ES-I3 (cell line): Measurements from ENCODE around the gene GPR107.

Source experiments
- H3K36me3 ChIP-seq: 2 replicates; pipeline ENCODE4 v1.6.1; 2013; ENCODE audit warnings: mild to moderate bottlenecking, low read length, control low read depth, moderate library complexity; ENCODE audit not compliant: insufficient read depth
- H3K4me1 ChIP-seq: 2 replicates; pipeline ENCODE4 v1.6.1; 2013; ENCODE audit warnings: mild to moderate bottlenecking, control low read depth, low read length; ENCODE audit not compliant: insufficient read depth
- H3K9ac ChIP-seq: 2 replicates; pipeline ENCODE4 v1.6.1; 2013; ENCODE audit warnings: low read depth, mild to moderate bottlenecking, low read length, moderate library complexity
- H3K9me3 ChIP-seq: 2 replicates; pipeline ENCODE4 v1.6.1; 2013; ENCODE audit warnings: mild to moderate bottlenecking, low read length, moderate library complexity; ENCODE audit not compliant: control insufficient read depth, insufficient read depth

The GPR107 gene

DNA sequence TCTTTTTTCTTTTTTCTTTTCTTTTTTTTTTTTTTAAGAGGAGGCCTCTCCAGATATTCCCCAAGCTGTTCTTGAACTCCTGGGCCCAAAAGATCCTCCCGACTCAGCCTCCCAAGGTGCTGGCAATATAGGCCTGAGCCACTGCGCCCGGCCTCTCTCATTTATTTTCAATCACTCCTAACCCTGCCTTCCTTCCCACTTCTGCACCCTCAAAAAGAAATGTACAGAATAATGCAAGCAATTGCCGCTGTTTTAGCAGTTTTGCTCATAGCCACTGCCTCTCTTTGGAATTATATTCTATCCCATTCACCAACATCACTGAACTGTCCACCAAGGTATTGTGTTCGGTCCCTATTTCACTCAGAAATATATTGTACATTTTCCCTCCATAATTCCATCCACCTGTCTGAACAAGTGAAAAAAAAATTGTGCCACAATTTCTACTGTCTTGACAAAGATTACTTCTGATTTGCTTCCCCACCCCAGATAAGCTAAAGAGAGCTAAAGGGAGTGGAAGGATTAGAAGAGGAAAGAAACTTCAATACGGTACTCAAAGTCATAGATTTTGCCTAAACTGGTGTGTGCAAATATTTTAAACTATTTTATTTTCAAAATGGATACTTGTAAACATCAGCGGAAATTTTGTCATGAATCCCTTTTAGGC lies 12.6 kb upstream of the GPR107 start:
- H3K4me1 ChIP-seq, result 0 out of 2 replicates have a peak, but pooled peaks cover 7% of the 10 kb centered on the region
- H3K9me3 ChIP-seq, result no peaks in the 10 kb centered on the region
- H3K9ac ChIP-seq, result no peak overlapping the region; the same call in 1 of the 2 replicates
- H3K36me3 ChIP-seq, result no peaks in the 10 kb centered on the region

DNA sequence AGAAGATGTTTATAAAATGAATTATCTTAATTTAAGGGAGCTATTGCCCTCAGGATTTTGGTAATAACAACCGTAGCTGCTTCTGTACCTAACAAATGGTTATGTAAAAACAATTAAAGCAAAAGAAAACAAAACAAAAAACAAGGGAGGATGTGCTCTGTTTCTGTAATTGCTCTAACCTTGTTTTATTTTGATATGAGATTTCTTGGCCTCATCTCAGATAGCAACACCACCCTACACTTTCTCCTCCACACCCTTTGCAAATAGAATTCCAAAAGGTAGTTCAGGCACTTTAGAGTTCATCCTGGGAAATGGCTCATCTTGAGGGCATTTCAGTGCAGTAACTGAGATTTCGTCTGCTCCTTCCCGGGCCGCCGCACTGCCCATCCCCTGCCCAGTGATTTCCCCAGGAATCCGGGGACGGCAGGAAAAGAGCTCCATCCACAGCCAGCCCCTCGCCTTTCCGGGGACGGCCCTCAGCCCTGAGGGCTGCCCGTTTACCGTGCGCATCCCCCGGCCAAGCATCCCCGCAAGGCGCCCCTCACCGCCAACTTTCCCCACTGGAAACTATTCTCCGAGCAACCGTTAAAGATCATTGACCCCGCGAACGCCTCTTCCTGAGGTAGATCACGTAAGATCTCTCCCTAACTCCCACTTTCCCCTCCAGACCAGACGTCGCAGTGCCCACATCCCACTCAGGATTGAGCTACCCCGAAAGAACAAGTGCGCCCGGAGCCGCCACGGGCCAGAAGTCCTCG lies 11.9 kb upstream of the GPR107 start:
- Histone ChIP-seq H3K9me3 (no peaks in the 10 kb centered on the region), H3K9ac (peak overlapping the region; percentile 78), H3K4me1 (0 out of 2 replicates have a peak, but pooled peaks cover 7% of the 10 kb centered on the region), H3K36me3 (no peaks in the 10 kb centered on the region)

DNA sequence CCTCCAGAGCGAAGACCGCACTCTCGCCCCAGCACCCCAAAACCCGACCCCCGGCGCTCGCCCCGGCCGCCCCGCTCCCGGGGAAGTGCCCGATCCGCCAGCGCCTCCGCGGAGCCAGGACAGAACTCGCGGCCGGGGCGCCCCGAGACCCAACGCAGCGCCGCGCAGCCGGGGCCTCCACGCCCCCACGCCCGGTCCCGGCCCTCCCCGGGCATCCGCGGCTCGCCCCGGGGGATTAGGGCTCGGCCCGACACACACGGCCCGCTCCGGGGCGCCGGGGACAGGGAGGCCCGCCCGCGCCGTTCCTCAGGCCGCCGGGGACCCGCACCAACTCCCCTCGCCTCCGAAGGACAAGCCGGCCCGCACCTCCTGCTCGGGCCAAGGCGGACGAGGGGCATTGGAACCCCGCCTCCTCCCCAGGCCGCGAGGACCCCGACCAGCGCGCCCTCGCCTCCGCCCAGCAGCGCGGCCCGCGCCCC lies 11.3 kb upstream of the GPR107 start:
- Histone ChIP-seq H3K4me1 (0 out of 2 replicates have a peak, but pooled peaks cover 7% of the 10 kb centered on the region), H3K9me3 (no peaks in the 10 kb centered on the region), H3K9ac (peak overlapping the region; percentile 78), H3K36me3 (no peaks in the 10 kb centered on the region)

DNA sequence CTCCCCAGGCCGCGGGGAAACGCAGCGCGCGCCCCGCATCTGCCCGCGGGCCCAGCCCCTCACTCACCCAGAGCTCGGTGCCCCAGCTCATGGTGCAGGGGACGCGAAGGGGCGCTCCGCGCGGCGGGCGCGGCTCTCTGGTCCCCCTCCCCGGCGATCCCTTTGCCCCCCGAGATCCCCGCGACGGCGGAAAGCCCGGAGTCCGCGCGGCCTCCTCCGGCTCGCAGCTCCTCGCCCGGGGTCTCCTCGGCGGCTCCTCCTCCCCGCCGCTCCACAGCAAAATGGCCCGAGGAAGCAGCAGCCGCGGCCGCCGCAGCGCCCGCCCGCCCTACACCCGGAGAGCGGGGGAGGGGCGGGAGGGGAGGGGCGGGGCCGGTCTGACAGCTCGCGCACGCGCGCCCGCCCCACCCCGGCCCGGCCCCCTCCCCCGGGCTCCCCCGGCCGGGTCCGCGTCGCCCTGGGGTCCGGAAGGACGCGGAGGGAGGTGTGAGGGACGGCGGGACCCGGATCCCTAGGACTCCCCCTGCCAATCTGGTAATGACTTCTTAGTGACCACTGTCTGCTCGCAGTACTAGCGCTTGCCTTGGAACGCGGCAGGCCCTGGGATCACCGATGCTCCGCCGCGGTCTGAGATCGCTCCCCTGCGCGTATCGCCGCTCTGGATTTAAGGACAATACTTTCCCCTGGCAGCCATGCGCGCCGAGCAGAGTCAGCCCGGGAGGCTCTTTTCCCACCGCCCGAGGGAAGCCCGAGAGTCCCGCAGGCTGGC lies 10.6 kb upstream of the GPR107 start, which contains the start of gene FNBP1:
FNBP1 (minus strand) TSS at position 305 of the 769 bp plus-strand sequence; CDS start at position 91, 214 bp downstream.
- Histone ChIP-seq H3K36me3 (no peaks in the 10 kb centered on the region), H3K9ac (peak within 1 kb of the TSS; percentile 78), H3K9me3 (no peaks in the 10 kb centered on the region), H3K4me1 (0 out of 2 replicates have a peak, but pooled peaks cover 7% of the 10 kb centered on the region)

DNA sequence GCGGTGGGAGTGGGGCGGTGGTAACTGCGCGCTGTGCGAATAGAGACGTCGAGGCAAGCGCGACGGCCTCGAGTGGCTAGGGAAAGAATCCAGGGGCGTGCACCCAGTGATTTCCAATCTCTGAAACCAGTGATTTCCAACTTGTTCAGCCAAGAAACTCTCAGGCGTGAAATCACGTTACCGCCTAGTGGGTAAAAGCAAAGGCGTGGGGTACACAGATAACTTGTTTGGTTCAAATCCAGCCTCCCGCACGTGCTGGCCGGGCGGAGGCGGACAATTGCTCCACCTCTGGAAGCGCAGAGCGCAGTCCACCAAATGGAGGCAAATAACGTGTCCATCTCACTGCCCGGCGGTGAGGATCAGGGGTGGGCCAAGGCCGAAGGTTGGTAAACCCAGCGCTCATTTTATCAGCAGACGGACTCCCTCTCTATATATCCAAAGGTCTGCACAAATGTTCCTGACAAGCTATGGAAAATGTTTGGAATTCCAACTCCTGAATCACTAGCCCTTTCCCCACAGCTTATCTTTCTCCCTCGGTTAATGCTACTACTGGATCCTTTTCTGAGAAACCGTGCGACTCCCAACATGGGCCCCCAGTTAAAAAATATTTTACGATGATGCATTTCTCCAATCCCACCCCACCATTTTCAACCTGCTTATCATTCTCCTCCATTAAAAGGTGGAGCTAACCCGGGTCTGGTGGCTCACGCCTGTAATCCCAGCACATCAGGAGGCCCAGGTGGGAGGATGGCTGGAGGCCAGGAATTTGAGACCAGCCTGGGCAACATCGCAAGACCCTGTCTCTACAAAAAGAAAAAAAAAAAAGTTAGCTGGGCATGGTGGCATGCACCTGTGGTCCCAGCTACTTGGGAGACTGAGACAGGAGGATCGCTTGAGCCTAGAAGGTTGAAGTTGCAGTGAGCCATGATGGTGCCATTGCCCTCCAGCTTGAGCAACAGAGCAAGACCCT lies 9.8 kb upstream of the GPR107 start:
- Histone ChIP-seq H3K9ac (peak overlapping the region; percentile 53), H3K36me3 (no peaks in the 10 kb centered on the region), H3K4me1 (0 out of 2 replicates have a peak, but pooled peaks cover 8% of the 10 kb centered on the region), H3K9me3 (no peaks in the 10 kb centered on the region)

DNA sequence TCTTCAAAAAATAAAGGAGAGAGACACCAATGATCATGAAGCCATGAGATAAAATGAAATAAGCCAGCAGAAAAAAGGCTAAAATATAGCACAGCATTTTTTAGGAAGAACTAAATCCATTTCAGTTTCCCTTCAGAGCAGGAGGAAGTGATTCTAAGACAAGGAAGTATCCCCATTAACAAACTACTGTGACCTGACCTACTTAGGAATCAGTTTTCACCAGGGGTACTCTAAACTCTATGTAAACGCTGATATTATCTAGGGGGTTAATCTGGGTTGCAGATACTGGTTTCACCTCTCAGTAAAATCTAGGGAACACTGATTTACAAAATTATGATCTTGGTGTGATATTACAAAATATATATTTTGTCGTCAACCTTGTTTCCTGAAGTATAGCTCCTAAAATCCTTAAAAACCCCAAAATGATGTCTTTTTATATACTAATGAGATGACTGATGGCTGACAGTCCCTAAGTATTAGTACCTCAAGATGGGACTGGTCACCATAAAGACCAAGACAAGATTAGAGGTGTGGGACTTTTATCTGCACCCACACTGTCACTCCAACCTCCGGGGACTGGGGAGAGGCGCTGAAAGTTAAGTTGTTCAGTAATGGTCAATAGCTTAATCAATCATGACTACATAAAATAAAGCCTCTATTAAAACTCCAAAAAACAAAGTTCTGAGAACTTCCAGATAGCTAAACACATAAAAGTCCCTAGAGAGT lies 7.8 kb upstream of the GPR107 start:
- H3K4me1 ChIP-seq, result peaks cover 12% of the 10 kb centered on the region; the same call in 1 of the 2 replicates
- H3K36me3 ChIP-seq, result no peaks in the 10 kb centered on the region
- no peak overlapping the region for H3K9ac ChIP-seq
- H3K9me3 ChIP-seq, result no peaks in the 10 kb centered on the region

DNA sequence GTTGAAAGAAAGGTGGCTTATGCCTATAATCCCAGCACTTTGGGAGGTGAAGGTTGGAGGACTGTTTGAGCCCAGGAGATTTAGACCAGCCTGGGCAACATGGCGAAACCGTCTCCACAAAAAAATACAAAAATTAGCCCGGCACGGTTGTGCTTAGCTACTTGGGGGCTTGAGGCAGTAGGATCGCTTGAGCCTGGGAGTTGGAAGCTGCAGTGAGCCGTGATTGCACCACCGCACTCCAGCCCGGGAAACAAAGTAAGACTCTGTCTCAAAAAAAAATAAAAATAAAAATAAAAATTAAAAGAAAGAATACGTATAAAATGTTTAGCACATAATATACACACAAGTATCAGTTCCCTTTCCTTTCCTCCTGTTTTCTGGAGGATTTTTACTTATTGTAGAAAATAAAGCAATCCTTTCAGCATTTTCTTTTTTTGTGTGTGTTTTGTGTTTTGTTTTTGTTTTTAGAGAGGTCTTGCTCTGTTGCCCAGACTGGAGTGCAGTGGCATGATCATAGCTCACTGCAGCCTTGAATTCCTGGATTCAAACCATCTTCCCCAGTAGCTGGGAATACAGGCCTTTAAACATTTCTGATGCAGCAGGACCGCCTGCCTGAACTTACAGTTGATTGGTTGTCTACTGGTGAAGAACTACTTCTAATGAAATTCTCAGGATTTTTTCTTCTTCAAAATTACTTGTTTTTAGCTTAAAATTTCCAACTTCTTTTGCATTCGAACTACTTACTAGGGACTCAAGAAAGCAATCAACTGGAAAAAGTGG lies 4.1 kb upstream of the GPR107 start:
- no peaks in the 10 kb centered on the region for H3K36me3 ChIP-seq
- no peaks in the 10 kb centered on the region for H3K9me3 ChIP-seq
- H3K9ac ChIP-seq, result no peak overlapping the region
- H3K4me1 ChIP-seq, result peaks cover 9% of the 10 kb centered on the region; the same call in 1 of the 2 replicates

DNA sequence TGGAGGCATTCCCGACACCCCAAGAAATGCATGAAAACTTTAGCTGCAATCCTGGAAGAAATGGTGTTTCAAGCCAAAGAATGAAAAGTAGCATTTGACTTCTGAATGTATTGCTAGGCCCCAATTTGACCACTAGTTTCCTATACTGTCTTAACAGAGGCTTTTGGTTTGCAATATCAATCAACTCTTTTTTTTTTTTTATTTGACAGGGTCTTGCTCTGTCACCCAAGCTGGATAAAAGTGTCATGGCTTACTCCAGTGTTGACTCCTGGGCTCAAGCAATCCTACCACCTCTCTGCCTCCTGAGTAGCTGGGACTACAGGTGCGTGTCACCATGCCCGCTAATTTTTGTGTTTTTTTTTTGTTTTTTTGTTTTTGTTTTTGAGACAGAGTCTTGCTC lies 3.2 kb upstream of the GPR107 start:
- H3K9ac ChIP-seq, result no peak overlapping the region
- no peaks in the 10 kb centered on the region for H3K36me3 ChIP-seq
- peaks cover 10% of the 10 kb centered on the region; the same call in 1 of the 2 replicates for H3K4me1 ChIP-seq
- H3K9me3 ChIP-seq, result no peaks in the 10 kb centered on the region

DNA sequence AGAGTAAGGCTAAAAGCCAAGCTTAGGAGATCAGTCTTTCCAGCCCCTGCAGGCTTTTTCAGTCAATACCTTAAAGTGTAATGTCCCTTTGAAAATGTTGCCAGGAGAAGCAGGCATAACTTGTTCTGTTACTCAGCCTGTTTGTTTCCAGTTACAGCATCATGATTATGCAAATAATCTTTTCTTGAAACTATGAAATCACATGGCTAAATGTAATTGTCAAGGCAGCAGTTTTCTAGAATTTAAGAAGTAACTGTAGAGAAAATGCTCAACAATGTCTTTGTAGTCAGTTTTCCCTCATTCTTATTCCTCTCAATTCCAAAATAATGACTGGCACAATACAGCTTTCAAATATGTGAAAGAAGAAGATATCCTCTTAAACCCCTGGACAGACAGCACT lies 1.9 kb upstream of the GPR107 start:
- no peaks in the 10 kb centered on the region for H3K36me3 ChIP-seq
- peaks cover 8% of the 10 kb centered on the region; the same call in 1 of the 2 replicates for H3K4me1 ChIP-seq
- H3K9me3 ChIP-seq, result no peaks in the 10 kb centered on the region
- H3K9ac ChIP-seq, result no peak overlapping the region

DNA sequence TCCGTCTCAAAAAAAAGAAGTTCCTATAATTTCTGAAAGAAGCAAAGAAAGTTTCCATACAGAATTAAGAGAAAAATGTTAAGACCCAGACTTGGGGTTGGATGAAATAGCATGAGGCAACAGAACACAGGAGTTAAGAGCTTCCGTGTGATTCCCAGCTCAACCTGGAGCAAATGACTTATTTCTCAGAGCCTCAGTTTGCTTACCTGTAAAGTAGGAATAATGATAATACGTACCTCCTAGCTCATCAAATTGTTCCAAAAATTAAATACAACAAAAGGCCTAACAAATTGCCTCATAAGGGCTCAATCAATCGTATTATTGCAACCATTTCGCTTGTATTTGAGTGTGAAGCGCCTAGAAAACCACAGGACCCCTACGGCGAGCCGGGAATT lies 600 bp upstream of the GPR107 start:
- peak overlapping the region; percentile 100 for H3K9ac ChIP-seq
- H3K36me3 ChIP-seq, result no peaks in the 10 kb centered on the region
- H3K4me1 ChIP-seq, result peaks cover 8% of the 10 kb centered on the region; the same call in 1 of the 2 replicates
- H3K9me3 ChIP-seq, result no peaks in the 10 kb centered on the region

DNA sequence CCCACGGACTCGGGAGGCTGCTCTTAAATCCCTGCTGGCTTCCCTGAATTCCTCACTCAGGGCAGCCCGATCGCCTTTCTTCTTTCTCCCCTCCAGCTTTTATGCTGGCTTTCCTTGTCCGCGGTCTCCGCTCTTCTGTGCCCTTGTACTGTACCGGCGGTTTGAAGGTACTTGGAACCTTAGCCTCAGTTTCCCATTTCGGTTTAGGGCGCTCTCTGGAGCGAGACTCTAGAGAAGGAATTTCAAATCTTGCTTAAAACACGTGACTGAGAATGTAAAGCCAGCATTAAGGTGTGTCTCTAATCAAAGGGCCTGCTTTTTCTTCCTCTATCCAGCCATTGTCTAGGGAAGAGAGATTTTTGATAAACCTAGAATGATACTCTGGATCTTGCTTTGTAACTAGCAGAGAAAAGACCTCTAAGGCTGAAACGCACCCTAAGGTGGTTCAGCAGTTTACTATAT lies 650 bp downstream of the GPR107 start:
- Histone ChIP-seq H3K4me1 (peaks cover 4% of the 10 kb centered on the region; the same call in 1 of the 2 replicates), H3K9me3 (no peaks in the 10 kb centered on the region), H3K36me3 (no peaks in the 10 kb centered on the region), H3K9ac (peak overlapping the region; percentile 100)

DNA sequence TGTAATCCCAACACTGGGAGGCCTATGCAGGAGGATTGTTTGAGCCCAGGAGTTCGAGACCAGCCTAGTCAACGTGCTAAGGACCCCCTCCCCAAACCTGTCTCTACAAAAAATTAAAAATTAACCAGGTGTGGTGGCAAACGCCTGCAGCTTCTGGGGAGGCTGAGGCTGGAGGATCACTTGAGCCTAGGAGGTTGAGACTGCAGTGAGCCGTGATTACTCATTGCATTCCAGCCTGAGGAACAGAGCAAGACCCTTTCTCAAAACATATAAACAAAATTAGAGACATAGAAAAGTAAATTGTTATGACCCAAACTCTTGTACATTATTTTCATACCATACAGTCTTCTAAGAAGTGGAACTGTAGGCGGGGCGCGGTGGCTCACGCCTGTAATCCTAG lies 1.1 kb downstream of the GPR107 start:
- Histone ChIP-seq H3K36me3 (no peaks in the 10 kb centered on the region), H3K4me1 (peaks cover 4% of the 10 kb centered on the region; the same call in 1 of the 2 replicates), H3K9ac (peak overlapping the region; percentile 100), H3K9me3 (no peaks in the 10 kb centered on the region)
